ENCODE data around the gene LHX4. TPM values are rescaled to one million over a fixed set of nuclear protein-coding genes. Genes with fewer than 3 reads are reported as not detected.
"Not testable (repeated sequence)": the region's sequence is repeated elsewhere in the genome, so short reads cannot be mapped to it uniquely, and the experiment has no call there.

Gene LHX4
- polyA plus RNA-seq, 1 experiment = 0.06 TPM

GRCh38 chr1:180201451-180202200, 28.4 kb upstream of the LHX4 start:
- H3K4me3 ChIP-seq (ENCODE audit: low read depth, low read length) = no peak overlapping the region
- H3K36me3 ChIP-seq (ENCODE audit: control insufficient read depth, insufficient read depth, low read length) = peaks cover 6% of the 10 kb centered on the region
- CTCF ChIA-PET = interaction anchor here (0.6 to 6.4 kb wide), 2 partner anchors 14 to 214 kb away, joined by 3 to 38 read pairs; no protein-coding TSS in a partner anchor
- no peaks in the 10 kb centered on the region for H3K27me3 ChIP-seq (ENCODE audit: control insufficient read depth, insufficient read depth, low read length)
- TF ChIP-seq, protein P1, sequence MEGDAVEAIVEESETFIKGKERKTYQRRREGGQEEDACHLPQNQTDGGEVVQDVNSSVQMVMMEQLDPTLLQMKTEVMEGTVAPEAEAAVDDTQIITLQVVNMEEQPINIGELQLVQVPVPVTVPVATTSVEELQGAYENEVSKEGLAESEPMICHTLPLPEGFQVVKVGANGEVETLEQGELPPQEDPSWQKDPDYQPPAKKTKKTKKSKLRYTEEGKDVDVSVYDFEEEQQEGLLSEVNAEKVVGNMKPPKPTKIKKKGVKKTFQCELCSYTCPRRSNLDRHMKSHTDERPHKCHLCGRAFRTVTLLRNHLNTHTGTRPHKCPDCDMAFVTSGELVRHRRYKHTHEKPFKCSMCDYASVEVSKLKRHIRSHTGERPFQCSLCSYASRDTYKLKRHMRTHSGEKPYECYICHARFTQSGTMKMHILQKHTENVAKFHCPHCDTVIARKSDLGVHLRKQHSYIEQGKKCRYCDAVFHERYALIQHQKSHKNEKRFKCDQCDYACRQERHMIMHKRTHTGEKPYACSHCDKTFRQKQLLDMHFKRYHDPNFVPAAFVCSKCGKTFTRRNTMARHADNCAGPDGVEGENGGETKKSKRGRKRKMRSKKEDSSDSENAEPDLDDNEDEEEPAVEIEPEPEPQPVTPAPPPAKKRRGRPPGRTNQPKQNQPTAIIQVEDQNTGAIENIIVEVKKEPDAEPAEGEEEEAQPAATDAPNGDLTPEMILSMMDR (IDR thresholded peaks at IDR 0.05; ENCODE audit: insufficient read depth, low read depth, low read length) = no peak
- POLR2A ChIA-PET = no interaction called here
- DNase-seq (ENCODE audit: low read depth) = no peak

DNA sequence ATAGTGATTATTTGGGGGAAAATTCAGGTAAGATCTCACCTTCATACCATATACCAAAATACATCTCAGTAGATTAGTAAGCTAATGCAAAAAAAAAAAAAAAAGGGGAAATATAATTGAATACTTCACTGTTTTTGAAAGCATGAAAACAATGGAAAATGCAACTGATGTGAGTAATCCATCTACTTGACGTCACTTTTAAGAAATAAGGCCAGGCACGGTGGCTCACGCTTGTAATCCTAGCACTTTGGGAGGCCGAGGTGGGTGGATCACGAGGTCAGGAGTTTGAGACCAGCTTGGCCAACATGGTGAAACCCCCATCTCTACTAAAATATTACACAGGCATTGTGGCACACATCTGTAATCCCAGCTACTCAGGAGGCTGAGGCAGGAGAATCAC, 27.5 kb upstream of the LHX4 start:
- H3K27me3 ChIP-seq (ENCODE audit: control insufficient read depth, insufficient read depth, low read length); DNase-seq (ENCODE audit: low read depth); POLR2A ChIA-PET; CTCF ChIA-PET; H3K36me3 ChIP-seq (ENCODE audit: control insufficient read depth, insufficient read depth, low read length); H3K4me3 ChIP-seq (ENCODE audit: low read depth, low read length): not testable (repeated sequence)

GRCh38 chr1:180204231-180204630, 25.8 kb upstream of the LHX4 start:
- H3K4me3 ChIP-seq (ENCODE audit: low read depth, low read length) = no peak overlapping the region
- CTCF ChIA-PET = interaction anchor here (0.6 kb wide), 1 partner anchor 389 kb away, joined by 4 read pairs; no protein-coding TSS in a partner anchor
- POLR2A ChIA-PET = no interaction called here
- TF ChIP-seq, protein P1 (IDR thresholded peaks at IDR 0.05; ENCODE audit: insufficient read depth, low read depth, low read length) = no peak
- no peak for DNase-seq (ENCODE audit: low read depth)
- no peaks in the 10 kb centered on the region for H3K27me3 ChIP-seq (ENCODE audit: control insufficient read depth, insufficient read depth, low read length)
- H3K36me3 ChIP-seq (ENCODE audit: control insufficient read depth, insufficient read depth, low read length) = no peaks in the 10 kb centered on the region

DNA sequence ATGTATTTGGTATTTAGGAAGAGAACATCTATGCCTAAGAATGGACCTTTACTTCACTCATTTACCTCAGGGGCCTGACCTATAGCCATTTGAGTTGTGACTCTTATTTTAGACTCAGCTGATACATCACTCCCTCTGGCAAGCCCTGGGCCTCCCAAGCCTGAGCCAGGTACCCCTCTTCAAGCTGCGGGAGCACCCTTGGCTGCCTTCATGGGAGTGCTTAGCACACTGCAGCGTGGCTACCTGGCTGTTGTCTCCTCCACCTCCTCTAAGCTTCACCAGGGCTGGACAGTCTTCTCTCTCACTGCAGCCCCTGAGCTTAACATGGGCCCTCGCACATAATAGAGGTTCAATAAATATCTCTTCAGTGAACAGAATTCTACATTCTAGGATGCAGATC, 23.5 kb upstream of the LHX4 start:
- CTCF ChIA-PET = interaction anchor here (0.6 to 1.3 kb wide), 6 partner anchors 9 to 46 kb away, joined by 3 to 4 read pairs (median 3); no protein-coding TSS in a partner anchor
- H3K36me3 ChIP-seq (ENCODE audit: control insufficient read depth, insufficient read depth, low read length) = no peaks in the 10 kb centered on the region
- no peak for DNase-seq (ENCODE audit: low read depth)

DNA sequence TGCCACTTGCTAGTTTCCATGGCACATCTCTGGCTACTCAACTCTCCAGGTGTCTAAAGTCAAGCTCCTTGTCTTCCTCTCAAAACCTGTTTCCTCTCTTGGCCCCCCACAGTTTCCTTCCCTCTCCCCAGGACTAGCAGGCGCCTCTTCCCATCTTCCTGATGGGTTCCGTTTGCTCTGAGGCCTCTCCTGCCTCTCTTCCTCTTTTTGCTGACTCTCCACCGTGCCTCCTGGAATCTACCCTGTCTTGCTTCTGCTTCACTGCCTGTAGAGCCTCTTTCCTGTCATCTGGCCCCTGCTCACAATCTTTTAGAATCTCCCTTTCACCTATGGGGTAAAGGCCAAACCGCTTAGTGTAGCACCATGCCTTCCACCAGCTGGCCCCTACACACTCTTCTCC, 21.8 kb upstream of the LHX4 start:
- POLR2A ChIA-PET = no interaction called here
- DNase-seq (ENCODE audit: low read depth) = no peak
- TF ChIP-seq, protein P1 (IDR thresholded peaks at IDR 0.05; ENCODE audit: insufficient read depth, low read depth, low read length) = no peak
- no peaks in the 10 kb centered on the region for H3K27me3 ChIP-seq (ENCODE audit: control insufficient read depth, insufficient read depth, low read length)
- H3K4me3 ChIP-seq (ENCODE audit: low read depth, low read length) = no peak overlapping the region
- CTCF ChIA-PET = no interaction called here
- no peaks in the 10 kb centered on the region for H3K36me3 ChIP-seq (ENCODE audit: control insufficient read depth, insufficient read depth, low read length)

More for the DNA sequence above, 23.5 kb upstream of the LHX4 start:
- Histone ChIP-seq H3K27me3 (ENCODE audit: control insufficient read depth, insufficient read depth, low read length) (no peaks in the 10 kb centered on the region), H3K4me3 (ENCODE audit: low read depth, low read length) (no peak overlapping the region)
- TF ChIP-seq, protein P1 (IDR thresholded peaks at IDR 0.05; ENCODE audit: insufficient read depth, low read depth, low read length) = no peak
- POLR2A ChIA-PET = no interaction called here

Data from BJ (cell line).